ENCODE data around the gene AKR1B1.

- TF ChIP-seq NBN (IDR thresholded peaks at IDR 0.05; ENCODE audit: low read depth) (no peak), CREM (IDR thresholded peaks at IDR 0.05; ENCODE audit: low read depth) (no peak), PTBP1 (IDR thresholded peaks at IDR 0.05; ENCODE audit: low read depth, low read length) (no peak), CBX2 (IDR thresholded peaks at IDR 0.05; ENCODE audit: insufficient read depth, low read length, poor library complexity, severe bottlenecking) (no peak), TCFL5 (CRISPR knock-in tag; conservative IDR thresholded peaks at IDR 0.05) (no peak), KHSRP (IDR thresholded peaks at IDR 0.05) (no peak)
Measured at GRCh38 chr7:134403062-134403461, 55.8 kb downstream of the AKR1B1 start.
